HK-2 (cell line): ENCODE data around the gene LRP8.

Source experiments
- DNase-seq: peaks from one replicate; pipeline ENCODE4 v3.0.0-alpha.2; 2018; ENCODE audit not compliant: unreplicated experiment

The LRP8 gene

GRCh38 chr1:53321776-53322602, 5.9 kb downstream of the LRP8 start:
- DNase-seq: no peak

GRCh38 chr1:53321366-53321765, 6.5 kb downstream of the LRP8 start:
- no peak for DNase-seq

GRCh38 chr1:53320646-53321045, 7.2 kb downstream of the LRP8 start:
- DNase-seq: no peak

- no peak for DNase-seq
These were observed 8.4 kb downstream of the LRP8 start for GRCh38 chr1:53319296-53320101.

- no peak for DNase-seq
These were observed 10.0 kb downstream of the LRP8 start for GRCh38 chr1:53317646-53318539.

GRCh38 chr1:53316766-53317581, 10.9 kb downstream of the LRP8 start:
- no peak for DNase-seq

GRCh38 chr1:53316424-53316765, 11.5 kb downstream of the LRP8 start:
- no peak for DNase-seq

- no peak for DNase-seq
These were observed 12.1 kb downstream of the LRP8 start for GRCh38 chr1:53315456-53316423.

- no peak for DNase-seq
These were observed 12.8 kb downstream of the LRP8 start for GRCh38 chr1:53315046-53315445.

GRCh38 chr1:53314606-53315005, 13.3 kb downstream of the LRP8 start:
- no peak for DNase-seq

GRCh38 chr1:53314096-53314495, 13.8 kb downstream of the LRP8 start:
- DNase-seq: no peak

- no peak for DNase-seq
These were observed 14.3 kb downstream of the LRP8 start for GRCh38 chr1:53313556-53313955.

GRCh38 chr1:53311702-53312305, 16.1 kb downstream of the LRP8 start:
- DNase-seq: no peak

- DNase-seq: no peak
These were observed 16.8 kb downstream of the LRP8 start for GRCh38 chr1:53310847-53311681.

GRCh38 chr1:53309802-53310201, 18.1 kb downstream of the LRP8 start:
- DNase-seq: no peak

GRCh38 chr1:53308506-53308905, 19.4 kb downstream of the LRP8 start:
- DNase-seq: no peak

GRCh38 chr1:53307037-53307436, 20.8 kb downstream of the LRP8 start:
- DNase-seq: no peak

GRCh38 chr1:53306168-53306567, 21.7 kb downstream of the LRP8 start:
- DNase-seq: no peak

- no peak for DNase-seq
These were observed 22.2 kb downstream of the LRP8 start for GRCh38 chr1:53305650-53306049.
